ENCODE measurements around the gene CDX2.
A peak's percentile ranks its signal among the peaks of the same experiment; 100 is the strongest.
"Not testable (repeated sequence)": the region's sequence is repeated elsewhere in the genome, so short reads cannot be mapped to it uniquely, and the experiment has no call there.

Gene CDX2

DNA sequence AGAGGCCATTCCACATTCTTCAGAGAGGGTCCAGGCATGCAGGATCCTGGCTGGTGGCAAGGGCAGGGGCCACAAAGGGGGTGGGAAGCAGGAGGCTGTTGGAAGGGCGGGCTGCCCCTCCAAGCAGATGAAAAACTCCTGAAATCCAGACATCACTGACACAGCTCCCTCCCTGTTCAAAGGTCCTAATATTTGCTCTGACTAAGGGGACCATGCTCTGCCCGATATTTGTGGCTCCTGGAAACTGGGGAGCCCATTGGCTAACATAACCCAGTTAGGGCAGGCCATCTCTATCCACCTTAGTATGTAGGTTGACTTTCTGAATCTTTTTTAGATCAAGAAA, 3.3 kb upstream of the CDX2 start:
- peaks cover 95% of the 10 kb centered on the region for H3K27me3 Mint-ChIP-seq
- no peak overlapping the region for H3K27ac Mint-ChIP-seq
- peaks cover 27% of the 10 kb centered on the region for H3K4me1 Mint-ChIP-seq (ENCODE audit: low read depth)
- DNase-seq, result no peak
- no peak overlapping the region for H3K4me3 Mint-ChIP-seq
- no peaks in the 10 kb centered on the region for H3K36me3 Mint-ChIP-seq (ENCODE audit: low read depth)
- no peaks in the 10 kb centered on the region for H3K9me3 Mint-ChIP-seq

DNA sequence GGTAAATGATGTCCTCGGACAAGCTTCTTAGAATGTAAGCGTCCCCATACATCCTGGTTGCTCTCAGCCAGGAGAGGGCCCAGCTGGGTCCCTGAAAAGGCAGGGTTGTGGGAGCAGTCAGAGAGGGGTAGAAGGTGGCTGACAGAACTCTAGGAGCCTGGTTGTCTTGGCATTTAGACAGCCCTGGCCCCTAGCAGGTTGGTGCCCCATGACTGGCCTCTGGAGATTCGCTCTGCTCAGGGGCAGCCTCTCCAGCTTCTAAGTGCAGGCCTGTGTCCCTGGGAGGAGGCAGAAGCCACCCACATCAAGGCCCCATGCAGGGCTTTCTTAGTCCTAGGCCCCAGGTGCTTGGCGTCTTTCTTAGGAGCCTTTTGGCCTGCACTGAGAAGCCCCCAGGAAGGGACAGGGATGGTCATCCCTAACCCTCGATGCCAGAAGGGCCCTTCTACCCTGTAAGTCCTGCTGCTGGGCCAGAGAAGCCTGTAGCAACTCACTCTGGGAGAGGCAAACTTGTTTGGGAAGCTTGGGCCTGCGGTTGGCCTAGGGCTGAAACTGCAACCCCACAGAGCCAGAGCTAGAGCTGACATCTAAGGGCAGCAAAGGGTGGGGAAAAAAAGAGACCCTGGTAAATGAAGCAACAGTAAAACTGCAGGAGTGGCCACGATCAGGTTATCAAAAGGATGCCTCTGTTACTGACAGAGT, 2.8 kb upstream of the CDX2 start:
- H3K9me3 Mint-ChIP-seq, result no peaks in the 10 kb centered on the region
- no peaks in the 10 kb centered on the region for H3K36me3 Mint-ChIP-seq (ENCODE audit: low read depth)
- peaks cover 32% of the 10 kb centered on the region for H3K4me1 Mint-ChIP-seq (ENCODE audit: low read depth)
- no peak overlapping the region for H3K27ac Mint-ChIP-seq
- DNase-seq, result no peak
- no peak overlapping the region for H3K4me3 Mint-ChIP-seq
- peaks cover 95% of the 10 kb centered on the region for H3K27me3 Mint-ChIP-seq

DNA sequence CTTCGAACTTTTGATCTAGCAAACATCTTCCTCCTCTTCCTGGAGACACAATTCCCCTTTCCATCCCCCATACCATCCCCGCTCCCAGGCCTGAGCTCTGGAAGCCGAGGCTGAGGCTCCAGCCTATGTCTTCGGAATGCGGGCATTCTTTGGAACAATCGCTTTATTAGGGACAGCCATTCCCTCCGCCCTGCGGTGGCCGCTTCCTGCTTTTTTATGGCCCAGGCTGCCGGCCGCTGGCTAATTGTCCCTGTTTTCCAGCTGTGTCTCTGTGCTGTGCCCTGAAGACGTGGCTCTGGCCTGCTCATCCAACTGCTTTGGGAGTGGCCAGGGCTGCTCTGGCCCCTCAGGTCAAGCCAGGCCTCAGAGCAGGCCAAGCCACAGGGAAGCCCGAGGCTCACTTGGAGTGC, 2.1 kb upstream of the CDX2 start:
- no peaks in the 10 kb centered on the region for H3K9me3 Mint-ChIP-seq
- H3K4me3 Mint-ChIP-seq, result no peak overlapping the region
- DNase-seq, result no peak
- H3K27me3 Mint-ChIP-seq, result peaks cover 93% of the 10 kb centered on the region
- H3K36me3 Mint-ChIP-seq (ENCODE audit: low read depth), result no peaks in the 10 kb centered on the region
- H3K27ac Mint-ChIP-seq, result no peak overlapping the region
- peaks cover 34% of the 10 kb centered on the region for H3K4me1 Mint-ChIP-seq (ENCODE audit: low read depth)

DNA sequence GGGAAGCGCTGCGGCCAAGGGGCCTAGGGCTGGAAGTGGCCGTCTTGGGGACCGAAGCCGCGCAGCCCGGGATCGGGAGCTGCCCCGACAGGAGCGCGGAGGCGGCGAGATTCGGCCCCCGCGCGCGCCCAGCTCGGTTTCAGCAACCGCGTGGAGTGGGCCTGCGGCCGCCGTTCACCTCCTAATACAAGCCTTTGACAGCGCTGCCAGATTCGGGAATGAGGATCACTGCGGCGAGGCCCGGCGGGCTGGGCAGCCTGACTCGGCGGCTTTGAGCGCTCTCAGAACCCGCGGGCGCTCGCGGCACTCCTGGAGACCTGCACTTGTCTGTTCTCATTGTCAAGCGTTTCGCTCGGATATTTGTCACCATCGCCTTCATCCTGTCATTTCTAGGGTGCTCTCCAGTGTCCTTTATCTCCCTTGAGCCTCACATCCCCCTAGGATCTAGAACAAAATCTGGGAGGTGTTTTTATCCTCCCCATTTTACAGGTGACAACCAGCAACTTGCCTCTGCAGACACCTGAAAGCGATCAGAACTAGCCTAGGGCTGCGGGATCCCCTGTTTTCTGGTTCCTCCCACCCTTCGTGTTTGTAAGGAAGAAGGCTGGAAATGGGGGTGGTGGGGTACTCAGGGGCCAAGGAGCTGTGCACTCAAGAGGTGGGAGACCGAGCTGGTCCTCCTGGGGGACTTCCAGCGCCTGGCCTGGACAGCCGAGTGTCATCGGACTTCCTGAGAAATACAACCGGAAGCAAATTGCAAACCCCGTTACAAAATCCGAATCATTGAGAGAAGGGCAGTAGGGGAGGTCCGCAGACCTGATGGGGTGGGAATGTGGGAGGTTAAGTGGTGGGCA, 1.5 kb upstream of the CDX2 start:
- Mint-ChIP-seq H3K4me3 (no peak overlapping the region), H3K36me3 (ENCODE audit: low read depth) (no peaks in the 10 kb centered on the region), H3K27me3 (peaks cover 93% of the 10 kb centered on the region)

DNA sequence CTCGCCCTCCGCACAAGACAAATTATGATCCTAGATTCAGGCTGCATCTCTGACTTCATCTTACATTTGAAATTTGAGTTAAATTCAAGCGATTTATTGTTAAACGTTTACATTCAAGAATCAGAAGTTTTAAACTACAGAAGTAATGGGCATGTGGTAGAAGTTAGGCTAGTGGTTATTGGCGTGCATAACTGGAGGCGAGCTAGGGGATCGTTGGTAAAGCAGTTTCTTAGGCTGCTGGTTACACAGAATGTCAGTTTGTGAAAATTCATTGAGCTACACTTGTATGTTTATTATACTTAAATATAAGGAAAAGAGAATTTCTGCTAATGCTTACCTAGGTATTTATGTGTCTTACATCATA, 733 bp upstream of the CDX2 start:
- DNase-seq, result no peak
- Mint-ChIP-seq H3K4me1 (ENCODE audit: low read depth) (peaks cover 26% of the 10 kb centered on the region), H3K27ac (no peak overlapping the region), H3K27me3 (peaks cover 93% of the 10 kb centered on the region), H3K4me3 (no peak overlapping the region), H3K36me3 (ENCODE audit: low read depth) (no peaks in the 10 kb centered on the region), H3K9me3 (no peaks in the 10 kb centered on the region)

More for the DNA sequence above, 1.5 kb upstream of the CDX2 start:
- no peak for DNase-seq
- Mint-ChIP-seq H3K4me1 (ENCODE audit: low read depth) (peaks cover 31% of the 10 kb centered on the region), H3K9me3 (no peaks in the 10 kb centered on the region), H3K27ac (no peak overlapping the region)

DNA sequence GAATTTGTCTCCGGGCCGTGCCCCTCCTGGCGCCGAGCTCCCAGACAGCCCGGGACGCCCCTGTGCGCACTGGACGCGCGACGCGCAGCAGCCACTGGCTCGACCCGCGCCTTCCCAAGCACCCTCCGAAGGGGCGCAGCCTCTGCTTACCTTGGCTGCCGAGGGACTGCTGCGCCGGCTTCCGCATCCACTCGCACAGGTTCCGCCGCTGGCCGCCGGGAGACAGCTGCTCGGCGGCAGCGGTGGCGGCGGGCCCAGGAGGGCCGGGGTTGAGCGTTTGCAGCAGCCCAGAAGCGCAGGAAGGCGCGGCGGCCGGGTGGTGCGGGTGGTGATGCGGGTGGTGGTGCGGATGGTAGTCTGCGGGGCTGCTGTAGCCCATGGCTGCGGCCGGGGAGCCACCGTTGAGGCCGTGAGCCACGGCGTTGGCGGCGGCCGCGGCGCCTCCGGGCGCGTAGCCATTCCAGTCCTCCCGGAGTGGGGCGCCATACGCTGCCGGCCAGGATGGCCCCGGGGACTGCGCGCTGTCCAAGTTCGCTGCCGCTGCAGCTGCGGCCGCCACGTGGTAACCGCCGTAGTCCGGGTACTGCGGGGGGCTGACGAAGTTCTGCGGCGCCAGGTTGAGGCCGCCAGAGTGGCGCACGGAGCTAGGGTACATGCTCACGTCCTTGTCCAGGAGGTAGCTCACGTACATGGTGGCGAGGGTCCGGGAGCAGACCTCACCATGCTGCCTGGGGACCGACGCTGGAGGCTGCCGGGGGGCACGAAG, 616 bp downstream of the CDX2 start:
- H3K4me1 Mint-ChIP-seq (ENCODE audit: low read depth), result peaks cover 26% of the 10 kb centered on the region
- no peak overlapping the region for H3K4me3 Mint-ChIP-seq
- H3K36me3 Mint-ChIP-seq (ENCODE audit: low read depth), result no peaks in the 10 kb centered on the region
- H3K27me3 Mint-ChIP-seq, result peaks cover 93% of the 10 kb centered on the region
- no peak overlapping the region for H3K27ac Mint-ChIP-seq
- no peaks in the 10 kb centered on the region for H3K9me3 Mint-ChIP-seq
- DNase-seq, result no peak

DNA sequence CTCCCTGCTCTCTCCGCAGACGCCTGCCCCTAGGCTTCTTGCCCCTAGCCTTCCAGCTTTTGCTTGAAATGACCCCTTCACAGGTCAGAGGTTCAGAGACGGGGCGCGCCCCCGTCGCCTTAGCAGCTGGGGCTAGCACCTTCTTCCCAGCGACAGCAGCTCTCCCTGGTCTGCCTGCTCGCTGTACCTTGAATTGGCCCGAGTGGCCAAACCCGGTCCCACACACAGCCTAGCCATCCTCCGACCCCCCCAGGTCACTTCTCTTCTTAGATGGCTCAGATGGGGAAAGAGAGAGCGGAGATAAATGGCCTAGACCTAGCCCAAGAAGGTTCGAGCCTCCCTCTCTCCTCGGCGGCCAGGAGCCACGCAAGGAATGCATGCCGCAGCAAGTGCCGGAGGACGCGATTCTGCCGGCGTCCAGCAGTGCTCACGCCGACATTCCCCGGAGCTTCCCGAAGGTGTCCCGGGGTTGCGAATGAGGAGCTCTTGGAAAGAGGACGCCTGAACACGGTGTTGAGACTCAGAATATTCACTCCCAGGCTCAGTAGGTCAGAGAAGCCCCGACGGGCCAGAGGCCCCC, 1.3 kb downstream of the CDX2 start:
- peaks cover 26% of the 10 kb centered on the region for H3K4me1 Mint-ChIP-seq (ENCODE audit: low read depth)
- H3K27ac Mint-ChIP-seq, result peak overlapping the region; percentile 84
- peaks cover 91% of the 10 kb centered on the region for H3K27me3 Mint-ChIP-seq
- H3K36me3 Mint-ChIP-seq (ENCODE audit: low read depth), result no peaks in the 10 kb centered on the region
- H3K4me3 Mint-ChIP-seq, result peak overlapping the region; percentile 46
- no peaks in the 10 kb centered on the region for H3K9me3 Mint-ChIP-seq
- DNase-seq, result no peak

DNA sequence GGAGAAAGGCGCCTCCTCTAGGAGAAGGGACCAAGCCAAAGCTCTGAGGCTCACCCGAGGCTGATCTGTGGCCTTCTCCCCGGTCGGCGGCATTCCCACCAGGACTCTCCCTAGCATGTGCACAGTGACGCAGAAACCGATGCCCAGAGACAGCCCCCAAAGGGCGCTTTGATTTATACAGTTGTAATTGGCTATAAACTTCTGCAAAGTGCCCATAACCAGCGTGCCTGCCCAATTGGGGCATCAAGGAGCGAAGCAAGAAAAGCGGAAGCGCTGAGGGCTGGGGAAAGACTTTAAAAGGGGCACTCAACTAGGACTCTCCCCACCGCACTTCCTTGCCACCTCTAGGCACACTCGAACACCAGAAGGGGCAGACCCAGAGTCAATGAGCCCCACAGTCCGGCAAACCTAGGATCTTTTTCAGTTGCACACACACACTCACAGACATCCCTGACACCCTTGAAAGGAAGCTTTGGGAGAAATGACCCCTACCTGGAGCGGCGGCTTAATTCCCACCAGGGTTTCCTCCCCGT, 1.8 kb downstream of the CDX2 start:
- DNase-seq, result no peak
- Mint-ChIP-seq H3K4me3 (no peak overlapping the region), H3K9me3 (no peaks in the 10 kb centered on the region), H3K27ac (peak overlapping the region; percentile 50), H3K4me1 (ENCODE audit: low read depth) (peaks cover 26% of the 10 kb centered on the region), H3K36me3 (ENCODE audit: low read depth) (no peaks in the 10 kb centered on the region), H3K27me3 (peaks cover 93% of the 10 kb centered on the region)

DNA sequence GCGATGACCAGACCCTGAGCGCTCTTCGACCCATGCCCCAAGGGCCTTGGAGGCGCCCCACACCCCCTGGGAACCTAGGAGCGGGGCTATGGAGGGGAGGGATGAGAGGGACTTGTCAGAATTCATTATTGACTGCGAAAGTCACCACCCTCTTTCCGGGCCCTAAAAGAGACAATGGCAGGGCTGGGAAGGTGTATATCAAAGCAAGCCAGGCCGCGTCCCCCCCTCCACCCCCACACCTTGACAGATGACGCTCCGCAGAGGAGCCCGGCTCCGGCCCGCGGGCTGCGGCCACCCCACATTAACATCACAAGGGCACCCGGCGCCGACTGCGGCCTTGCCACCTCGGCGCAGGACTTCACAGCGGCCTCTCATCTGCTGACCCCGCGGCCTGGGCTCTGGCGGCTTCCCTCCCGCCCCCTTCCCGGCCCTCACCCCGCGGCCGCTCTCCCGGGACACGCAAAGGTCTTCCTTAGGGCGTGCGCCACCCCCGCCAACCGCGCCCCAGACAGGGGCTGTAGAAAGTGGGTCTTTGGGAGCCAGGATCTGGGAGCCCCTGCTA, 2.4 kb downstream of the CDX2 start:
- no peak overlapping the region for H3K27ac Mint-ChIP-seq
- H3K36me3 Mint-ChIP-seq (ENCODE audit: low read depth), result no peaks in the 10 kb centered on the region
- peaks cover 94% of the 10 kb centered on the region for H3K27me3 Mint-ChIP-seq
- H3K4me1 Mint-ChIP-seq (ENCODE audit: low read depth), result peaks cover 26% of the 10 kb centered on the region
- no peak for DNase-seq
- H3K4me3 Mint-ChIP-seq, result no peak overlapping the region
- H3K9me3 Mint-ChIP-seq, result no peaks in the 10 kb centered on the region

DNA sequence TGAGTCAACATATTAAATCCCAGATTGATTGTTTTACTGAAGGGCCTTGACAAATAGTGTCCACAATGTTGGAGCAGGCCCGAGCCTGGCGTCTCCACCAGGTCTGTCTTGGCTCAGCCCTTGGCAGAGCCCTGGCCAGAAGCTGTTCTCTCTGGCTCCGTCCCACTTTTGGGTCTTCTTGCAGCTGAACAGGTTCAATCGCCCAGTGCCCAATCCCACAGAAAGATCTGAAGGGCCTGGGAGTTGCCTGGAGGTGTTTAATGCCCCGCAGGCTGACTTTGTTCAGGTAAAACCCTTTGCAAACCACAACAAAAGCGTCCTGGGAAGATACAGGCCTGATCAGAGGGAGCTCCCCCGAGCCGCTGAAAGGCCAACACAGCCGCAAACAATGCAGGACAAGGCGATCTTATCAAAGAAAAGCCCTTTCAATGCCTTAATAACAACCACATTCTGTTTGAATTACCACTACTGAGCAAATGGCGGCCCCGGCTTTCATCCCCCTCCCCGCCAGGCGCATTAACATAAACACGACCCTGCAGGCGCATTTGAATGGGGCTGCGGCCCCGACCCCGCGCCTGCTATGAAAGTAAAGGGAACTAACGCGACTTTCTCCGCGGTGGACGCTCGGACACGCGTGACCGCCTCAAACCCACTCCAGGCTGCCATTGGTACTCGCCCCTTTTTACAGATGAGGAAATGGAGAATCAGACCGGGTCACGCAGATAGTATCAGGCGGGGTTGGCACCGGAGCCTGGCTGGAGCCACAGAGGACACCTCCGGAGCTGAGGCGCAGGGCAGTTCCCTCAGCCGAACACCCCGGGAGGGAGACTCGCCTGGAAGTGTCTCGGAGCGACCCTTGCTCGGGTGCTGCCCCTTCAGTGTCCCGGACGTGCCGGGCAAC, 3.1 kb downstream of the CDX2 start:
- Mint-ChIP-seq H3K36me3 (ENCODE audit: low read depth) (no peaks in the 10 kb centered on the region), H3K4me3 (no peak overlapping the region), H3K27me3 (peaks cover 93% of the 10 kb centered on the region), H3K9me3 (no peaks in the 10 kb centered on the region), H3K27ac (no peak overlapping the region), H3K4me1 (ENCODE audit: low read depth) (peaks cover 28% of the 10 kb centered on the region)
- no peak for DNase-seq

DNA sequence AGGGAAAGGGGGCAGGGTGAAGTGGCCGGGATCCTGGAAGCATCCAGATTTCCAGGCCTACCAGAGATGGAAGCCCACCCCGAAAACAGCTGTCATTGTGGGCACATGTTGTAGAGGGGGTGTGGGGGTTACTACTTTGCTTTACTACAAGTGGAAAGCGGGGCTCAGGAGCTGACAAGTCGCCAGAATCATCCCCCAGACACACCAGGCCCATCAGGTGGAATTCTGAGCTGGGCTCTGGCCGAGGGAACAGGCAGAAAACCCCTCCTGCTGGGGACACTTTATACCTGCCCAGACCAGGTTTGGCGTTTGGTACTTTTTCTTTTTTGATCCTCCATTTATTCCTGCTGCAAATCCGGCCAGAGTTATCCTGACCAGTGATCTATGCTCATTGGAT, 3.8 kb downstream of the CDX2 start:
- no peaks in the 10 kb centered on the region for H3K9me3 Mint-ChIP-seq
- no peaks in the 10 kb centered on the region for H3K36me3 Mint-ChIP-seq (ENCODE audit: low read depth)
- no peak overlapping the region for H3K27ac Mint-ChIP-seq
- H3K27me3 Mint-ChIP-seq, result peaks cover 91% of the 10 kb centered on the region
- H3K4me3 Mint-ChIP-seq, result no peak overlapping the region
- peaks cover 29% of the 10 kb centered on the region for H3K4me1 Mint-ChIP-seq (ENCODE audit: low read depth)
- DNase-seq, result no peak

DNA sequence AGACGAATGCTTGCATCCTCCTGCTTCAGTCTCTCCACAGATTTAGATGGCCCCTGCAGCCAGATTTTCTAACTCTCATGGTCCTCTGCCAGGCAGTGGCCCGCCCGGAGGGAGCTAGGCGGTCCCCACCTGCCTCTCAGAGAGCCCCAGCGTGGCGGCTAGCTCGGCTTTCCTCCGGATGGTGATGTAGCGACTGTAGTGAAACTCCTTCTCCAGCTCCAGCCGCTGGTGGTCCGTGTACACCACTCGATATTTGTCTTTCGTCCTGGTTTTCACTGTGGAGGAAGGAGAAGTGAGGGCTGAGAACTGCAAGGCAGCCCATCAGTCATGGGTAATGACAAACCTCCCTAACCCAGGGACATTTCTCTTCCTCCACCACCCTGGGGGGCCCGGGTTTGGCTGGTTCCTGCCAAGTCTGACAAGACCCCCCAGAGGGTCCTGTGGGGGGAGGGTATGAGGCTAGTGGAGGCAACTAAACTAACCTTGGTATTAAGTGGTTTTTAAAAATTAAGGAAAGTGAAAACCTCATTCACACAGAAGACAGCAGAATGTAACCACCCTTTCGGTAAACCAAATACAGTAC, 4.3 kb downstream of the CDX2 start:
- no peaks in the 10 kb centered on the region for H3K36me3 Mint-ChIP-seq (ENCODE audit: low read depth)
- peaks cover 92% of the 10 kb centered on the region for H3K27me3 Mint-ChIP-seq
- no peak for DNase-seq
- no peak overlapping the region for H3K27ac Mint-ChIP-seq
- H3K4me1 Mint-ChIP-seq (ENCODE audit: low read depth), result peaks cover 33% of the 10 kb centered on the region
- H3K9me3 Mint-ChIP-seq, result no peaks in the 10 kb centered on the region
- H3K4me3 Mint-ChIP-seq, result no peak overlapping the region

DNA sequence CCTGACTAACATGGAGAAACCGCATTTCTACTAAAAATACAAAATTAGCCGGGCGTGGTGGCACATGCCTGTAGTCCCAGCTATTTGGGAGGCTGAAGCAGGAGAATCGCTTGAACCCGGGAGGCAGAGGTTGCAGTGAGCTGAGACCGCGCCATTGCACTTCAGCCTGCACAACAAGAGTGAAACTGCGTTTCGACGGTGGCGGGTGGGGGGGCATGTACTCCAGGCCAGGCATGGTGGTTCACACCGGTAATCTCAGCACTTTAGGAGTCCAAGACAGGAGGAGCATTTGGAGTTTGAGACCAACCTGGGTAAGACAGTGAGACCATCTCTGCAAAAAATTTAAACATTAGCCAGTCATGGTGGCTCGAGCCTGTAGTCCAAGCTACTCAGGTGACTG, 4.9 kb downstream of the CDX2 start:
- not testable (repeated sequence) for H3K27ac Mint-ChIP-seq; H3K4me3 Mint-ChIP-seq; H3K9me3 Mint-ChIP-seq; DNase-seq; H3K36me3 Mint-ChIP-seq (ENCODE audit: low read depth)
- peaks cover 27% of the 10 kb centered on the region for H3K4me1 Mint-ChIP-seq (ENCODE audit: low read depth)
- H3K27me3 Mint-ChIP-seq, result peaks cover 92% of the 10 kb centered on the region
